GM19455 (cell line): ENCODE results near the gene BCL2L11.

Experiments
- ATAC-seq: cut with Tn5 transposase; IDR thresholded peaks from one replicate; pipeline ENCODE4 v1.9.1; 2021; ENCODE audit not compliant: unreplicated experiment

The BCL2L11 gene

DNA sequence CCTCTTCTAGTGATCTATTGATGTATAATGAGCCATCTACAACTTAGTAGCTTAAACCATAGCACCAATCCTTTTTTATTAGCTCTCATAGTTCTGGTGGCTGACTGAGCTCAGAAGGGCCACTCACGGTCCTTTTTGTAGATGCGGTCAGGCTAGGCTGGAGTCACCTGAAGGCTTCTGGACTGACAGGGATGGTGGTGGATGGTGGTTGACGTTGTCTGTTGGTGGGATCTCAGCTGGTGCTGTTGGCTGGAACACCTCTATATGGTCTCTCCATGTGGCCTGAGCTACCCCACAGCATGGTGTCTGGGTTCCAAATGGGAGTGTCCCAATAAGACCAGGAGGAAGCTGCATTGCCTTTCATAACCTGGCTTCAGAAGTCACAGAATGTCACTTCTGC lies 68.0 kb downstream of the BCL2L11 start:
- no peak for ATAC-seq

DNA sequence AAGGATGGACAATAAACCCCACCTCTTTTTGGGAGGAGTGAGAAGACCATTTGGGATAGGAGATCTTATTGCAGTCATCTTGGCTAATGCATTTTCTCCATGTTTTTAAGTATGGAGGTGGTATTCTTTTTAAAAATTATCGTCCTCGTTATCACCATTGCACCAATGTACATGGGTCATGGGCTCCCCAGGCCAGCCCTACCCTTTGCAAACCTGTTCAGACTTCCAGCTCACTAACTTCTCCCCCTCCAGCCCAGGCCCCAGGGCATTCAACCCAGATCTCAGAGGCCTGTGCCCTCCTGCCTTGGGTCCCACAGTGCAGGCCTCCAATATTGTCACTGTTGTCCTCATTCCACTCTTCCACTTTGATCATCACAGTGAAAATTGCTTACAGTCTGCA lies 68.4 kb downstream of the BCL2L11 start:
- ATAC-seq = no peak

GRCh38 chr2:111190816-111191540 lies 70.3 kb downstream of the BCL2L11 start:
- no peak for ATAC-seq

DNA sequence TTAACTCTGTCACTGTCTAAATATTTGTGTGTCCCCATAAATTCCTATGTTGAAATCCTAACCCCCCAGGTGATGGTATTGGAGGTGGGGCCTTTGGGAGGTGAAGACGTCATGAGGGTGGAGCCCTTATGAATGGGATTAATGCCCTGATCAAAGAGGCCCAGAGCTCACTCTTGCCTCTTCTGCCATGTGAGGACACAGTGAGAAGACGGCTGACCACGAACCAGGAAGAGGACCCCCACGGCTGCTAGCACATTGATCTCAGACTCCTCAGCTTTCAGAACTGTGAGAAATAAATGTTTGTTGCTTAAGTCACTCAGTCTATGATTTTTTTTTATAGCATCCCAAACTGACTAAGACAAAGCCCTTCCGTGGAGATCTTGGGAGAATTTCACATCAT lies 71.2 kb downstream of the BCL2L11 start:
- ATAC-seq = no peak

DNA sequence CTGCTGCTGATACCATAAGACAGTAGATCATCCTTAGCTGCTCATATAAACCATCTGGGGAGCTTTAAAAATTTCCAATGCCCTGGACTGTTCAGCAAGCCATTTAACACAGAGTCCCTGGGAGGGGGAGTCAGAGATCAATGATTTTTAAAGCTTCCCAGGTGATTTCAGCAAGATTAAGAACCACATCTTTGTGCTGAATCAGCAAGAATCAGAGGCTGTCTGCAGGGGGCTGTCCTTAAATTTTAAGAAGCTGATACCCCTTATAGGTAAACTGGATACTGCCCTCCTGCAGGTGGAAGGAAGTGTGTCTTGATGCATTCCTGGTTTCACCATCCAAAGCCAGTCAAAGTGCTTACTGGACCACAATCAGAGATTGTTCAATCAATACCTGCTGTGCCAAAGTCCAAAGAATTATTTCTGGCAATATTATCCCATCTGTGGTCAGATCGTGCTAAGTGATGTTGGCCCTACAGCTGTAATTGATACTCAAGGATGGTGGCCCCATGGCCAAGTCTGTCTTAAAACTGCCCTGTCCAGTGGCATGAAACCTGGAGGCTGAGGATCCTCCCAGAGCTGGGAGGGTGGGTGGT lies 72.2 kb downstream of the BCL2L11 start:
- no peak for ATAC-seq

DNA sequence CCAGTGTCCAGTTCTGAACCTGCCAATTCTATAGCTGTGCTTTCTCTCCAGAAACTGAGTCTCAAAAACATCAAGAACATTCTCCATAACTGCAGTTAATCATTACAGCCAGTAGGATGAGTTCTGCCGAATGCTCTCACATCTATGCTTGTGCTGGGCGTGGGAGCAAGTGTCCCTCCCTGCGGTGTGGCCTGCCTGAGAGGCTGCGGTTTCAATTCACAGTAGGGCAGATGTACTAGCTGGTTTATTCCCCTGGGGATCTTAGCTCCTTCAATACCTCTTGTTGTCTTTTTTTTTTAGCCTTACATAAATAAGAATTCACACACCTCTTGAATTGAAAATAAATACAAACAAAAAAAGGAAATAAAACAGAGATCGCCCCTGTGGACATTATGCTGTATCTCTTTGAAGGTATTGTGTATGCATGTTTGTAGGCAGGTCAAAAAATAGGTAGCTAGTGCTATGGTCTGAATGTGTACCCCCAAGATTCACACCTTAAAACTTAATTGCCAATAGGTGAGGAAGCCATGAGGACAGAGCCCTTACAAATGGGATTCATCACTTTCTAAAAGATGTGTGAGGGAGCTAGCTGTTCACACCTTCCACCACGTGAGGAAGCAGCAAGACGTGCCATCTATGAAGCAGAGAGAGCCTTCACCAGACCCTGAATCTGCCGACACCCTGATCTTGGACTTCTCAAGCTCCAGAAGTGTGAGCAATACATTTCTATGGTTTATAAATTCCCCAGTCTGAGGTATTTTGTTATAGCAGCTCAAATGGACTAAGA lies 74.3 kb downstream of the BCL2L11 start:
- no peak for ATAC-seq

DNA sequence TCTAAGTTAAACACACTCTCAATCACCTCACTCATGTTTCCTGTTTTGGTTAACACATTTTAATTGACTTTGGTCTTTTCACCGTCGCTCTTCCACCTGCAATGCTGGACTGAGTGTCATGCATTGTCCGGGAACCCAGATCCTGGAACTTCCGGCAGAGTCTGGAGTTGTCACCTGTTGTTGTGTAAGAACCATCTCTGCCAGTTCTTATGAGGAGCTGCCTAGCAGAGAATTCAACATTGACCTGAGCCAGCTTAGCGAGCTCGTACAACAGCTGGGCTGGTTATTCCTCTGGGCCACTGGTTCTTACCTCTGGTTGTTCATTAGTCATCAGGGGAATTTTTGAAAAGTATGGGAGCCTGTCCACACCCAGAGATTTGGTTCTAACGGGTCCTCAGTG lies 75.7 kb downstream of the BCL2L11 start:
- ATAC-seq = no peak

DNA sequence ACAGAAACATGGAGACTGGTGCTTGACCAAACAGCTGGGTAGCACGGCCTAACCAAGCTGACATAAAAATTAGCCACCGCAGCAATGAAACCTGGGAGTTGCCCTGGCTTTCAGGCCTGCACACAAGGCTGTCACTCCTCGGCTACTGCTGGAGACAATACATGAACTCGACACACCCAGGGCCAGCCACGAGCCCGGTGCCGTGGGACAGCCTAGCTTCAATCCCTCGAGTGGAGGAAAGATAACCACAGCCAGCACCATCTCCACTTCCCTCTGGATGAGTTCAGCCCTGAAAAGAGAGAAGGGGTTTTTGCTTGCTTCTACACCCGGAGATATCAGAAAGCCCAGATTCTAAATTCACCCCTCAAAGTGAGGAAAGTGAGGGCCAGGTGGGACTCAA lies 78.0 kb downstream of the BCL2L11 start:
- no peak for ATAC-seq

DNA sequence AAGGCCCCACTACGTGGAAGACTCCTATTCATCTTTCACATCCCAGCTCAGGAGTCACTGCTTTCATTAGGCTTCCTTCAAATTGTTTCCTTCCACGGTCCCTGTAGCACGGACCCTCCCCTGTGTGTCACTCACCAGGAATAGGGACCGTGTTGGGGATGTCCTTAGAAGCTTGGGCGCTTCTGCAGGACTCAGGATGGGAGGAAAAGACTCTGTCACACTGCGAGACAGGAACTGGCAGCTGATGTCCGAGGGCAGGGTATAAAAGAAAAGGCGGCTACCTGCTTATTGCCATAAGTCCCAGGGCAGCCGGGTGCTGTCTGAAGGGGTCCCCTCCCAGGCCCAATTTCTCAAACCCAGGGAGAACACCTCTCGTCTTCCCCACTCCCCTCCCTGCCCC lies 79.1 kb downstream of the BCL2L11 start:
- no peak for ATAC-seq

DNA sequence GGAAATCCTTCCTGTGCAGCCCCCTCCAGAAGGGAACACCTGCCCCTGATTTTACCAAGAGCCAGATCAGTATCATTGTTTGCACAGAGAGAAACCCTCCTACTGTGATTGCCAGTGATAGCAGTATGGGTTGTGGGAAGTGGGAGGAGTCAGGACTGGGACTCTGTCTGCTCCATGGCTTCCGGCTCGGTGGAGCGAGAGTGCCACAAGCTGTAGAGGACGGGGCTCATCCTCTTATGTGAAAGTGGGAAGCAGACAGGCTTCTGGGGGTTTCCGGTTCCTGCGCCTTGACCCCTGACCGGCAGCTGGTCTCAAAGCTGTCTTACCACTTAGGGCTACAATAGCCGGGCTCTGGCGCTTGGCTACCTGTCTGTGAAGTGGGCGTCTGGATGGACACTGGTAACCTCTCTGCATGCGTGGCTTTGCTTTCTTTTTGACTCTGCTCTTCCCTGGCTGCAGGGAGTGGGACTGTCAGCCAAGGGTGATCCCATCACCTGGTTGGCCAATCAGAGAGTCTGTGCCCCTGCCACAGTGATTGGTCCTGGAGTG lies 79.7 kb downstream of the BCL2L11 start:
- ATAC-seq = no peak

- ATAC-seq = peak; percentile 82
Observed at GRCh38 chr2:111201214-111201613, 80.5 kb downstream of the BCL2L11 start.

- no peak for ATAC-seq
Observed at GRCh38 chr2:111202266-111203040, 81.7 kb downstream of the BCL2L11 start.

- no peak for ATAC-seq
Observed at GRCh38 chr2:111204706-111205105, 84.0 kb downstream of the BCL2L11 start.

GRCh38 chr2:111205774-111206173 lies 85.1 kb downstream of the BCL2L11 start:
- no peak for ATAC-seq

GRCh38 chr2:111207851-111208250 lies 87.1 kb downstream of the BCL2L11 start:
- ATAC-seq = no peak

DNA sequence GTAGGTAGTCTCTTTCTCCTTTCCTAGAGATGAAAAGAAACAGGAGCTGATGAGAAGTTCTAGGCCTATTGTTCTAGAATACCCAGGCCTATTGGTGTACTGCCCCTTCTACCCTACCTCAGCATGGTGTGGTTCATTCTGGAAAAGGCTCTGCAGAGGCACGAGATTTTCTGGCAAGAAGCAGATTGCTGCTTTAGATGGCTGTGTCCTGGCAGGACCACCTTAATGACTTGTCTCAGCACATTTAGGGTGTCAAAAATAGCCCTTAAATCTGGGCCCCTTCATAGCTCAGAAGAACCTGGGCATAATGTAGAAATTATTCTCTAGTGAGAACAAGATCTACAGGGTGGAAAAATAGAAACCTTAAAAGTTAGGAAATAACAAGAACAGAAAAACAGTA lies 87.9 kb downstream of the BCL2L11 start:
- ATAC-seq = peak; percentile 3

GRCh38 chr2:111209045-111209514 lies 88.4 kb downstream of the BCL2L11 start:
- ATAC-seq = peak; percentile 93

DNA sequence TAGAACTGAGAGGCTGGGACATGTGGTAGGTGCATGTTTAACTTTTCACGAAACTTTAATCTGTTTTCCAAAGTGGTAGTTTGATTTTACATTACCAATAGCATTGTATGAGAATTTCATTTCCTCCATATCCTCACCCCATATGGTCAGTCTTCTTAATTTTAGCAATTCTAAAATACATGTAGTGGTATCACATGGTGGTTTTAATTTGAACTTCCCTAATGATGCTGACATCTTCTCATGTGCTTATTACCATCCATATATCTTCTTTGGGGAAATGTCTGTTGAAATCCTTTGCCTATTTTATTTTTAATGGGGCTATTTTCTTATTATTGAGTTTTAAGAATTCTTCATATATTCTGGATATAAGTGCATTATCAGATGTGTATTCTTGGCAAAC lies 89.3 kb downstream of the BCL2L11 start:
- no peak for ATAC-seq

- no peak for ATAC-seq
Observed at GRCh38 chr2:111213877-111214276, 93.2 kb downstream of the BCL2L11 start.

DNA sequence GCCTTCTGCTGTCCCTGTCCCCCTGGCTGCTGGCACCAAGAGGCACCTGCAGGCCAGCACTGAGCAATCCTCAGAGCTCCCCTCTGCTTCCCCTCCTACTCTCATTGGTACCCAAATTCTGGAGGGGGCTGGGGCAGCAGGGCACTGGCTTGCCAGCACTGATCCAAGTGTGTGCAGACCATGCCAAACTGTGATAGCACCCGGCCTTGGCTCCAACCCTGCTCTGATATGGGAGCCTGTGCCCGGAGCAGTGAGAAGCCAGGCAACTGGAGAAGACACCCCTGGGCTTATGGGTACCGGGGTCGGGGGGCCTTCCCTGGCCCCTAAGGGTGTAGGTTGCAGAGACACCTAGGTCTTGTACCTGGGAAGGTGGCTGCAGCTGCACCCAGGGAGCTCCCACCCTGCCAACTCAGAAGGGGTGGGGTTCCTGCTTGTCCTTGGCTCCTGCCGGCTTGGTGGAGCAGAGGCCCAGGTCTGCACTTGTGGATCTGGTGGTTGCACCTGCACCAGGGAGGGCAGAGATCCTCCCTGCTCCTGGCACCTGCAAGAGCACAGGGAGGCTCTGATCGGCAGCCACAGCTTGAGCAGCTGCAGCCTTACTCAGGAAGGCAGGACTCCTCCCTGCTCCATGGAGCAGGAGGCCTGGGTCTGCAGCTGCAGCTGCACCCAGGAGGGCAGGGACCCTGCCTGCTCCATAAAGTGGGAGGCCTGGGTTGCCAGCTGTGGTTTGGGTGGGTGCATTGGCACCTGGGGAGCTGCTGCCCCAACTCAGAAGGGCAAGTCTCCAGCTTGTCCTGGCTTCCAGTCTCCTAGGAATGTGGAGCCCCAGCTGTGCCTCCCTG lies 96.3 kb downstream of the BCL2L11 start:
- no peak for ATAC-seq
